ENCODE measurements around the gene HOMER1. TPM values are rescaled to one million over a fixed set of nuclear protein-coding genes. Genes with fewer than 3 reads are reported as not detected.

HOMER1 gene
- total RNA-seq, 2 donors from 2014 or later = 1.6 to 11.9 TPM

GRCh38 chr5:79546782-79547428 lies 33.0 kb upstream of the HOMER1 start:
- Histone ChIP-seq H3K4me1 (peaks cover 9% of the 10 kb centered on the region), H3K4me3 (no peak overlapping the region), H3K27ac (no peak overlapping the region), H3K36me3 (replicated peaks in 1 of 2; ENCODE audit: insufficient read depth in 1 of 2, low read depth in 2 of 2) (no peaks in the 10 kb centered on the region), H3K27me3 (no peaks in the 10 kb centered on the region), H3K9me3 (no peaks in the 10 kb centered on the region)
- WGBS, 2 donors = 54 to 67% methylated on average over 7 of the region's 7 CpGs
- DNase-seq = no peak
- intact Hi-C loops (cut with DNase I) = no loop called here
- TF ChIP-seq CTCF (IDR thresholded peaks at IDR 0.05) (no peak), POLR2A (IDR thresholded peaks at IDR 0.05) (no peak)
- ATAC-seq = no peak

GRCh38 chr5:79544131-79544530 lies 30.2 kb upstream of the HOMER1 start:
- no peaks in the 10 kb centered on the region for H3K9me3 ChIP-seq
- WGBS, 2 donors = 71 to 85% methylated on average over 5 of the region's 5 CpGs
- TF ChIP-seq POLR2A (IDR thresholded peaks at IDR 0.05) (no peak), CTCF (IDR thresholded peaks at IDR 0.05) (no peak)
- no peak overlapping the region for H3K4me3 ChIP-seq
- no peaks in the 10 kb centered on the region for H3K36me3 ChIP-seq (replicated peaks in 1 of 2; ENCODE audit: insufficient read depth in 1 of 2, low read depth in 2 of 2)
- intact Hi-C loops (cut with DNase I) = no loop called here
- DNase-seq (no peak), ATAC-seq (no peak)
- H3K27me3 ChIP-seq = no peaks in the 10 kb centered on the region
- H3K4me1 ChIP-seq = peaks cover 9% of the 10 kb centered on the region
- H3K27ac ChIP-seq = no peak overlapping the region

- no peak overlapping the region for H3K27ac ChIP-seq
- WGBS, 2 donors = 65 to 69% methylated on average over 6 of the region's 6 CpGs
- intact Hi-C loops (cut with DNase I) = no loop called here
These were observed 27.0 kb upstream of the HOMER1 start for GRCh38 chr5:79540939-79541338.

GRCh38 chr5:79536193-79536906 lies 22.4 kb upstream of the HOMER1 start:
- Histone ChIP-seq H3K4me1 (no peaks in the 10 kb centered on the region), H3K9me3 (no peaks in the 10 kb centered on the region), H3K4me3 (no peak overlapping the region), H3K27ac (no peak overlapping the region), H3K27me3 (no peaks in the 10 kb centered on the region), H3K36me3 (replicated peaks in 1 of 2; ENCODE audit: insufficient read depth in 1 of 2, low read depth in 2 of 2) (no peaks in the 10 kb centered on the region)
- intact Hi-C loops (cut with DNase I) = no loop called here
- DNase-seq (no peak), ATAC-seq (no peak)
- no peak for TF ChIP-seq POLR2A (IDR thresholded peaks at IDR 0.05)
- TF ChIP-seq CTCF (IDR thresholded peaks at IDR 0.05) = no peak
- whole genome bisulfite sequencing, 2 donors = 78 to 80% methylated on average over 3 of the region's 3 CpGs

More at GRCh38 chr5:79540939-79541338, 27.0 kb upstream of the HOMER1 start:
- Histone ChIP-seq H3K27me3 (no peaks in the 10 kb centered on the region), H3K9me3 (no peaks in the 10 kb centered on the region), H3K4me3 (no peak overlapping the region), H3K36me3 (replicated peaks in 1 of 2; ENCODE audit: insufficient read depth in 1 of 2, low read depth in 2 of 2) (no peaks in the 10 kb centered on the region), H3K4me1 (no peaks in the 10 kb centered on the region)
- DNase-seq (no peak), ATAC-seq (no peak)
- TF ChIP-seq POLR2A (IDR thresholded peaks at IDR 0.05) (no peak), CTCF (IDR thresholded peaks at IDR 0.05) (no peak)
